Fibroblast of skin of right biceps (primary cell): ENCODE measurements around the gene GINS2.

Source experiments
- DNase-seq: peaks from one replicate; pipeline ENCODE4 v3.0.0-alpha.2; 2013

Gene GINS2

DNA sequence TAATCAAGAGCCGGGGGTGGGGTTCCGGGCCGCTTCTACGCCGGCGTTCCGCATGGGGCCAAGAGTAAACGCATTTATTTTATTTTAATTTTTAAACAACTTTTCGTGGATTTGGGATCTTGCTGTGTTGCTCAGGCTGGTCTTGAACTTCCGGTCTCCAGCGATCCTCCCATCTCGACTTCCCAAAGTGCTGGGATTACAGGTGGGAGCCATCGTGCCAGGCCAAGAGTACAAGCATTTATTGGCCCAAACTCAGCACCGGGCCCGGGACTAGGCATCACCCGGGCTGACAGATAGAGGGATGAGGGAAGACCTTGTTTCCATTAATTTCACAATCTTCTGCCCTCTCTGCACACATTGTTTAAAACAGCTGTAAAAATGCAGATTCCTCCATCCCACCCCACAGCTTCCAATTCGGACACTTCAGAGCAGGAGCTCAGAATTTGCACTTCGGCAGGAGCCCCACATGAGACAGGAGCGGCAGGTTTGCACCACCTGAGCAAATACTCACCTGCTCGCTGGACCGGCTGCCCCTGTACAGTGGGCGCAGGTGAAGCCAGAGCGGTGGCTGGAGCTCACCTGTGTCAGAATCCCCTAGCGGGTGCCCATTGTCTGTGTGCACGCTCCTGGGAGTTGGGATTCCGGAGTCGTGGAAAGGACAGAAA, 663 bp upstream of the GINS2 start:
- DNase-seq = no peak

DNA sequence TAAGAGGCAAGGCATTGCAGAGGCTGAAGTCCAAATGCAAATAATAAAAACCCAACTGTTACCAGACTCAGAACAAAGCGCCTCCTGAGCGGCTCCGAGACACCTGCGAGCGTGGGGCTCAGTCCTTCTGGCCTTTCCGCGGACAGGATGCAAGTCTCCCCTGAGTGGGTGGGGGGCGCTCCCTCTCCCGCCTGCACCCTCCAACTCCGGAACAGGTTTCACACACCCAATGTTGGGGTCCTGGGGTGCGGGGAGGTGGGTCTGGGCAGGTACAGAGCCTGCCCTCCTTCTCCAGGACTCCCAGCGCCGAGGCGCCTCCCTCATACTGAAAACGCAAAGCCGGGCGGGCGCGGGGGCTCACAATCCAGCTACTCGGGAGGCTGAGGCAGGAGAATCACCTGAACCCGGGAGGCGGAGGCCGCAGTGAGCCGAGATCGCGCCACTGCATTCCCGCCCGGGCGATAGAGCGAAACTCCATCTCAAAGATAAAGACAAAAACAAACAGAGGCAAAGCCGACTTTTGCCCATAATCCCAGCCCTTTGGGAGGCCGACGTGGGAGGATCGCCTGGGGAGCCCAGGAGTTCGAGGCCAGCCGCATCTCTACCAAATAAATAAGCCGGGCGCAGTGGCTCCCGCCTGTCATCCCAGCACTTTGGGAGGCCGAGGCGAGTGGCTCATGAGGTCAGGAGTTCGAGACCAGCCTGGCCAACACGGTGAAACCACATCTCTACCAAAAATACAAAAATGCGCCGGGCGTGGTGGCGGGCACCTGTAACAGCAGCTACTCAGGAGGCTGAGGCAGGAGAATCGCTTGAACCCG, 893 bp downstream of the GINS2 start:
- no peak for DNase-seq

- DNase-seq = no peak
Observed at GRCh38 chr16:85686912-85687591, 1.7 kb downstream of the GINS2 start.

DNA sequence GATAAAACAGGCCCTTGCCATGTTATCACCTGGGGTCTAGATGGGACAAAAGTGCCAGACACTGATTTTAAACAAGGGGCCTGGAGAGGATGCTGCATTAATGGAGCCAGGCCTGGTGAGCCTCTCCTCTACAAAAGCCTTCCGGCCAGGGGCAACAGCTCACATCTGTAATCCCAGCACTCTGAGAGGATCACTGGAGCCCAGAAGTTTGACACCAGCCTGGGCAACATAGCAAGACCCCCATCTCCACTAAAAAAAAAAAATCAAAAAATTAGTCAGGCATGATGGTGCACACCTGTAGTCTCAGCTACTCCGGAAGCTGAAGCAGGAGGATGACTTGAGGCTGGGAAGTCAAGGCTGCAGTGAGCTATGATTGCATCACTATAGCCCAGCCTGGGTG, 3.5 kb downstream of the GINS2 start:
- no peak for DNase-seq

- no peak for DNase-seq
Observed at GRCh38 chr16:85683363-85683762, 5.4 kb downstream of the GINS2 start.

DNA sequence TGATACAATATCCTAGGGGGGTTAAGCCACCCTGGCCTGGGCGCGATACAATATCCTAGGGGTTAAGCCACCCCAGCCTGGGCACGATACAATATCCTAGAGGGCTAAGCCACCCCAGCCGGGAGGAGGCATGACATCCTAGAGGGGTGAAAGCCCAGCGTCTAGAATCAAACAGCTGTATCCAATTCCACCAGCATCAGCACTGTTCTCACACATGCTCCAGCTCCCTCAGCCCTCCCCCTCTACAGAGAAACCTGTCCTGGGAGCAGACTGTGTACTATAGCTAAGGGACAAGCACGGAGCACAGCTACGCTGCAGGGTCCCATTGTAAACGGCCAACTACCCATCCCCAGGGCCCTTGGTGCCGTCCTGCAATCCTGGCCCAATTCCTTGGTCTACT, 6.2 kb downstream of the GINS2 start:
- no peak for DNase-seq

- DNase-seq = no peak
Observed at GRCh38 chr16:85681255-85681654, 7.5 kb downstream of the GINS2 start.

- DNase-seq = no peak
Observed at GRCh38 chr16:85680352-85680944, 8.3 kb downstream of the GINS2 start.

DNA sequence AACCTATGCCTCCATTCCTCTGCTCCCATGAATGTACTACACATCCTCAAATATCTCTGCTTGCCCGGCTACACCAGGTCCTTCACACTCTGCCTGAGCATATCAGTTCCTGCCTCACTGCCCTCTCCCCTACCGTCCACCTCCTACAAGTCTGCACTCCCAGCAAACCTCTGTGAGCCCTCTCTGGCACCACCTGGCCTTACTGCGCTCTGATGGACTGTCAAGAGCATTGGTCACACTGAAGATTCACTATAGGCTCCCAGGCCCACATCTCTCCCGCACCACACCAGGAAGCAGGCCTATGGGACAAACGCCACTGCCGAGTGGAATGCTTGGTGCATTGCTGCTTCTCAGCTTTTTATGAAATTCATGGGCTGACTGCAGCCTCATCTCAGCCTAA, 8.9 kb downstream of the GINS2 start:
- no peak for DNase-seq

GRCh38 chr16:85678821-85679220, 9.9 kb downstream of the GINS2 start:
- no peak for DNase-seq

- DNase-seq = no peak
Observed at GRCh38 chr16:85678016-85678415, 10.7 kb downstream of the GINS2 start.

DNA sequence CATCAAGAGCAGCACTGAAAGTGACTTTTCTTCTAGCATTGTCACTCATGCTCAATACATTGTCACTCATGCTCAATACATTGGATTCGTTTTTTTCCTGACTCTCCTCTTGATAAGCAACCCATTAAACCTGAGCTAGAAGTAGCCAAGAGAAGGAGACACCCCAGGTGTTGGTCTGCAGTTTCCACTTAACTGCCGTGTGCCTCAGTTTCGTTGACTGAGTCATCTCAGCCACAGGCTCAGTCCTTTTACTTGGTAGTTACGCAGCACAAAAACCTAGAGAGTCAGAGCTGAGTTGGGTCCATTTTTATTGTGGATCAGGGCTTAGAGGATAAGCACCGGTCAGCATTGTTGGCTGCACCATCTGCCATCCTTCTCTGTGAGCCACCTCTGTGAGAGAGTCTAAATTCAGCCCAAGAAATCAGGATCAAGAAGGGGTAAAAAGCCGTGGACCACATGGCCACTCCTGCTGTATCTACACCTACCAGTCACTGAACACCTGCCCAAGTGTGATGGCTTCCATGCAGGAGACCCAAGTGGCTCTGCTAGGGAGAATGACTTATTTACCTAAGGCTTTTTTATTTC, 11.3 kb downstream of the GINS2 start:
- DNase-seq = no peak

GRCh38 chr16:85676466-85676865, 12.3 kb downstream of the GINS2 start:
- DNase-seq = no peak

GRCh38 chr16:85675251-85675874, 13.4 kb downstream of the GINS2 start:
- peak; percentile 29 for DNase-seq

DNA sequence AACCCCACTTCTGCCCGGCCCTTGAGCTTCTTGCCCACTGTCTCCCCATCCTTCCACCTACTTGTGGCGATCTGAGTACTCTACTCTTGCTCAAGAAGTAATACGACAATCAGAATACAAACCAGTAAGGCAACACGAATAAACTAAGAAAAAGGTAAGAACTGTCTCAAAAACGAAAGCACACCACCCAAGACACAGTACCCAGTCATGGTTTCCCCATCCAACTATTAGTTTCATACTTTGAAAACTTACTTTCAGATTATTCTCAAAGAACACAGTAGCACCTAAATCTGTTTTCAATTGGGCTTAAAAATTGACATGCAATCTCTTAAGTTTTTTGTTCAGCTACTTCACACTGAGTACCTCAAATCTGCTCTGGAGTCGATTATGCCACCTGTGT, 13.9 kb downstream of the GINS2 start:
- DNase-seq = no peak

GRCh38 chr16:85674418-85674755, 14.4 kb downstream of the GINS2 start:
- DNase-seq = no peak

DNA sequence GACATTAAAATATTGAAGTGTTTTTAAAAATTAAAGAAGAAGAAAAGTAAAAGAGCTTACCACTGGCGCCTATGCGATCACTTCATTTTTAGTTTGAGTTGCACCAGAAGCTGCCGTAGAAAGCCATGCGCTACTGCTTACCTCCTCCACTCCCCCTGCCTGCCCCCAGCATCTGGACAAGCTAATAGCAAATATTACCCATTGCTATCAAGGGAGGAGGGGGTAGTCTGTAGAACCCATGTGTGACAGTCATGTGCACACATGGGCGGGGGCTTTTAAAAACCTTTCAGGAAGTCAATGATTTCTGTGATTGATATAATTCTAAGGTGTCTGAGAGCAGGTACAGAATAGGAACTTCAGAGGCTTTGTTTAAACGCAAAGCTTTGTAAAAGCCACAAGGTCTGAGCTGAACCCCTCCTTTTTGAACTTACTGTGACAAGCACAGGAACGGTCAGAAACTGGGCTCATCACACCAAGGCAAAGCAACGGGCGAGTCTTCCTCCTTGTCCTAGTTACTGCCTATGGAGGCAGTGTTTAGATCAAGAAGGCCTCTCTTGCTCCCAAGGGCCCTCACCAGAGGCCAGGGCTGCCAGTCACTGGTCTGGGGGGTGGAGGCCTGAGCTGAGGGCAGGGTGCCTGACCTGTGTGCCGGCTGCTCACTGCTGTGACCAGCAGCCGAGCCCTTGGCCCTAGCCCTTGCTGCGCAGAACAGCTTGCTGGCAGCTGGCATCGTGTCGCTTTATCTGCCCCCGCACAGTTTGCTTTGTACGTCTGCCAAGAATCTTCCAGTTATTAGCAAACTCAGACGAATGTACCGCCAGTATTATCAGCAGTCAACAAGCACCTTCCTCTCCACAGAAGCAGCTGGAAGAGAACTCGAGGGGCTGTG, 15.0 kb downstream of the GINS2 start:
- DNase-seq = peak; percentile 23

- no peak for DNase-seq
Observed at GRCh38 chr16:85670840-85671239, 17.9 kb downstream of the GINS2 start.

GRCh38 chr16:85668676-85669424, 19.9 kb downstream of the GINS2 start:
- DNase-seq = no peak

DNA sequence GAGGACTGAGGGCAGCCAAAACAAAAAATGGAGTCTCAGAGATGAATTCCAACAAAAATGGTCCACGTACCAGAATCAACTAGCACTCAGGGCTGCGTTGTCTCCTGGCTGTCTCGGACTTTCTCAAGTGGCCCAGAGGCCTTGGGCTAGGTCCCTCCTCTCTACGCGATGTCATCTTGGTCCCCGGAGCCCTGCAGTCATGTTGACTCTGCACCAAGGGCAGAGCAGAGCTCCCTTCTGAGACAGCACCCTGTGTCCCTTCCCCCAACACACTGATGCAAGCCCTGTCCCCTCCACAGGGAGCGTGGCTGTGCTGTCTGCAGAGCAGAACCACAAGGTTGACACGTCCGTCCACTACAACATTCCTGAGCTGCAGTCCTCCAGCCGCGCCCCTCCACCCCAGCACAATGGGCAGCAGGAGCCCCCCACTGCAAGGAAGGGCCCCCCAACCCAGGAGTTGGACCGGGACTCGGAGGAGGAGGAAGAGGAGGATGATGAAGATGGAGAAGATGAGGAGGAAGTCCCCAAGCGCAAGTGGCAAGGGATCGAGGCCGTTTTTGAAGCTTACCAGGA, 20.8 kb downstream of the GINS2 start:
- no peak for DNase-seq

DNA sequence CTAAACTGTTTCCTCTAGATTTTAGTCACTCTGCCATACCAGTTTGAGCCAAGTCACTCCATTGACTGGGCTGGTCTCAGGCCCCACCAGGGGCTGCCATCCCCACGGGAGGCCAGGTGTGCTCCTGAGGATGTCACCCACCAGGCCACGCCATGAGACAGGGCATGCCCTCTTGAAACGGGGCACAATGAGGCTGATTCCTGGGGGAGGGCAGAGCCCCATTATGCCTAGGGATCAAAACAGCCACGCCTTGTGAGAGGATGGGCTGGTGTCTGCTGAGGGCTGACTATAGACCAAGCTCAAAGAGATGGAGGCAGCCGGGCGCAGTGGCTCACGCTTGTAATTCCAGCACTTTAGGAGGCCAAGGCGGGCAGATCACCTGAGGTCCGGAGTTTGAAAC, 21.5 kb downstream of the GINS2 start:
- DNase-seq = no peak
